Liver (tissue), 9 donors: ENCODE measurements around the gene TPD52L2. TPM values are rescaled to one million over a fixed set of nuclear protein-coding genes. Genes with fewer than 3 reads are reported as not detected.
A peak's percentile ranks its signal among the peaks of the same experiment; 100 is the strongest.

Experiments
- DNase-seq: peaks from one replicate; pipeline ENCODE4 v3.0.0-alpha.2; 2017; ENCODE audit warnings: low spot score
- H3K27ac ChIP-seq, 2 donors: one replicate each; pipeline ENCODE4 v1.7.0; 2013; ENCODE audit warnings: inconsistent platforms in 2 of 2, low read length in 2 of 2, control low read depth in 1 of 2, low read depth in 1 of 2, mild to moderate bottlenecking in 1 of 2
- H3K27me3 ChIP-seq, 4 donors: one replicate each; pipeline versions ENCODE4 v1.6.1 to v1.7.0; 2013; ENCODE audit warnings: low read length in 3 of 4, inconsistent platforms in 1 of 4, mild to moderate bottlenecking in 1 of 4, moderate library complexity in 1 of 4; ENCODE audit not compliant: control insufficient read depth in 4 of 4, insufficient read depth in 4 of 4
- H3K36me3 ChIP-seq, 4 donors: one replicate each; pipeline versions ENCODE4 v1.6.1 to v1.7.0; 2013; ENCODE audit warnings: low read length in 3 of 4, mild to moderate bottlenecking in 3 of 4, low read depth in 1 of 4, moderate library complexity in 1 of 4; ENCODE audit not compliant: control insufficient read depth in 4 of 4, insufficient read depth in 3 of 4
- H3K4me1 ChIP-seq, 4 donors: one replicate each; pipeline versions ENCODE4 v1.6.1 to v1.7.0; 2013; ENCODE audit warnings: low read length in 3 of 4, mild to moderate bottlenecking in 3 of 4, moderate library complexity in 1 of 4; ENCODE audit not compliant: control insufficient read depth in 4 of 4, insufficient read depth in 4 of 4
- H3K4me3 ChIP-seq, 3 donors: one replicate each; pipeline versions ENCODE4 v1.6.1 to v1.7.0; 2013; ENCODE audit warnings: low read length in 3 of 3, control low read depth in 1 of 3, low read depth in 1 of 3, mild to moderate bottlenecking in 1 of 3
- H3K9ac ChIP-seq, 2 donors: one replicate each; pipeline ENCODE4 v1.7.0; 2013; ENCODE audit warnings: low read length in 2 of 2, mild to moderate bottlenecking in 2 of 2, moderate library complexity in 2 of 2, control low read depth in 1 of 2, low read depth in 1 of 2
- H3K9me3 ChIP-seq, 4 donors: one replicate each; pipeline versions ENCODE4 v1.6.1 to v1.7.0; 2013; ENCODE audit warnings: low read length in 3 of 4; ENCODE audit not compliant: control insufficient read depth in 4 of 4
- EGR1 ChIP-seq, 2 donors: IDR thresholded peaks; 2 replicates each; pipeline ENCODE4 v1.6.1; 2016 to 2018; ENCODE audit warnings: antibody characterized with exemption in 2 of 2, low read depth in 2 of 2
- FOXA1 ChIP-seq: IDR thresholded peaks from 2 replicates; pipeline ENCODE4 v1.6.1; 2016; ENCODE audit warnings: antibody characterized with exemption
- FOXA2 ChIP-seq: IDR thresholded peaks from 2 replicates; pipeline ENCODE4 v1.6.1; 2016; ENCODE audit warnings: antibody characterized with exemption
- GABPA ChIP-seq, 2 donors: IDR thresholded peaks in 1 of 2; conservative IDR thresholded peaks in 1 of 2; 2 replicates each; pipeline ENCODE4 v1.6.1; 2016; ENCODE audit warnings: antibody characterized with exemption in 2 of 2, mild to moderate bottlenecking in 1 of 2, moderate library complexity in 1 of 2
- HNF4A ChIP-seq, 2 donors: conservative IDR thresholded peaks; 2 replicates each; pipeline ENCODE4 v1.6.1; 2016; ENCODE audit warnings: antibody characterized with exemption in 2 of 2, mild to moderate bottlenecking in 2 of 2
- HNF4G ChIP-seq: IDR thresholded peaks from 2 replicates; pipeline ENCODE4 v1.6.1; 2016; ENCODE audit warnings: antibody characterized with exemption
- JUND ChIP-seq, 2 donors: IDR thresholded peaks; 2 replicates each; pipeline ENCODE4 v1.6.1; 2016; ENCODE audit warnings: antibody characterized with exemption in 2 of 2
- NR2F2 ChIP-seq: IDR thresholded peaks from 2 replicates; pipeline ENCODE4 v1.6.1; 2016; ENCODE audit warnings: antibody characterized with exemption
- RAD21 ChIP-seq, 2 donors: IDR thresholded peaks; 2 replicates each; pipeline ENCODE4 v1.6.1; 2016; ENCODE audit warnings: antibody characterized with exemption in 2 of 2, mild to moderate bottlenecking in 2 of 2
- RXRA ChIP-seq, 2 donors: IDR thresholded peaks; 2 replicates each; pipeline ENCODE4 v1.6.1; 2017 to 2018; ENCODE audit warnings: antibody characterized with exemption in 2 of 2, mild to moderate bottlenecking in 1 of 2
- SP1 ChIP-seq: IDR thresholded peaks from 2 replicates; pipeline ENCODE4 v1.6.1; 2018; ENCODE audit warnings: antibody characterized with exemption, mild to moderate bottlenecking
- TAF1 ChIP-seq: conservative IDR thresholded peaks from 2 replicates; pipeline ENCODE4 v1.6.1; 2016; ENCODE audit warnings: antibody characterized with exemption, mild to moderate bottlenecking
- YY1 ChIP-seq: IDR thresholded peaks from 2 replicates; pipeline ENCODE4 v1.6.1; 2016; ENCODE audit warnings: antibody characterized with exemption, mild to moderate bottlenecking
- WGBS: extraction: QIAGEN DNeasy Blood & Tissue Kit; methylation state at CpG from one replicate; pipeline ENCODE4 v1.1.7; 2013; 5-methylcytosine and 5-hydroxymethylcytosine counted together
- polyA plus RNA-seq, 2 donors: library from polyadenylated mRNA; stranded (reverse) in 1 of 2; unstranded in 1 of 2; fragments of 200-250 nt in 1 of 2; fragments of >200 nt in 1 of 2; fragmentation: Nextera tagmentation in 1 of 2; extraction: Ambion mirVana in 1 of 2; gene quantifications; one replicate each; pipeline versions ENCODE4 v1.2.1 to v1.2.3, GENCODE V29; 2013 to 2015
- total RNA-seq, 2 donors: library from RNA; depleted of rRNA; stranded (reverse); fragments of >200 nt; gene quantifications; one replicate each; pipeline ENCODE4 v1.2.3, GENCODE V29; 2014
- TF ChIP-seq, protein P1 (sequence below): IDR thresholded peaks from 2 replicates; pipeline ENCODE4 v1.6.1; 2016; ENCODE audit warnings: antibody characterized with exemption
- TF ChIP-seq, protein P2 (sequence below): IDR thresholded peaks from 2 replicates; pipeline ENCODE4 v1.6.1; 2016; ENCODE audit warnings: antibody characterized with exemption
- TF ChIP-seq, protein P3 (sequence below): fragments of 150-350 bp; IDR thresholded peaks from 2 replicates; pipeline ENCODE4 v1.5.1; 2017; ENCODE audit warnings: improper control_type of control experiment, low read depth, low read length; ENCODE audit not compliant: missing input control
- TF ChIP-seq, protein P4 (sequence below): IDR thresholded peaks from 2 replicates; pipeline ENCODE4 v1.6.1; 2016; ENCODE audit warnings: antibody characterized with exemption
- donor health status: healthy.
- donor health status: healthy.
- donor health status: healthy.
- donor health status: healthy.
- donor health status: healthy.

TPD52L2 gene
- total and polyA plus RNA-seq, 4 donors: 12.3 to 33.0 (median 28.2) TPM

DNA sequence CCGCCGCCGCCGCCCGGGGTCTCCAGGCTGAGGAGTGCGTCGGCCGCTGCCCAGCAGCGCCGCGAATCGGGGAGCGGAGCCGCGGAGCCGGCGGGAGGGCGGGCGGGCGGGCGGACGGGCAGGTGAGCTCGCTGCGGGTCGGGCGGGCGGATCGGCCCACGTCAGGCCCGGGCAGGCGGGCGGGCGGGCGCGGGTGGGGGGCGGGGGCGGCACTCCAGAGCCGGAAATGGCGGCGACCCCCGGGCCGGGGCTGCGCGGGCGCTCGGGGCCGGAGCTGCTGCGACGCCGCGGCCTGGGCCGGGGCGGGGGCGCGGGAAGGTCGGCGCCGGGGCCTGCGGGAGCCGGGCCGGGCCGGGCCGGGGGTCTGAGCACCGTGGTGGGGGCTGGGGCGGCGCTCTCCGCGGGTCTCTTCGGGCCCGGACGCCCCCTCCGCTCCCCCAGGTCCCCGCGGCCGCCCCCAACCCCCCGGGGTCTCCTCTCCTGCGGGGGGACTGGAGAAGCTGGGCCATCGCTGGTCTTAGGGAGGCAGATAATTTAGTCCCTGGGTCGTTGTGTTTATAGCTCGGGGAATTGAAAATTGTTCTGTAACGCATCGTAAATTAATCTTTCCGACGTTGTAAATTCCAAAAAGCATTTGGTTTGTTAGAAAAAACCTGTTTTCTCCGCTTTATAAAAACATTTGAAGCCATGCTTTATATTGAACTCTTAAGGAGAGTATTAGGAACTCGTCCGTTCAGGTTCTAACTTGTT lies 30.3 kb downstream of the TPD52L2 start (continued):
- TF ChIP-seq, protein P1, sequence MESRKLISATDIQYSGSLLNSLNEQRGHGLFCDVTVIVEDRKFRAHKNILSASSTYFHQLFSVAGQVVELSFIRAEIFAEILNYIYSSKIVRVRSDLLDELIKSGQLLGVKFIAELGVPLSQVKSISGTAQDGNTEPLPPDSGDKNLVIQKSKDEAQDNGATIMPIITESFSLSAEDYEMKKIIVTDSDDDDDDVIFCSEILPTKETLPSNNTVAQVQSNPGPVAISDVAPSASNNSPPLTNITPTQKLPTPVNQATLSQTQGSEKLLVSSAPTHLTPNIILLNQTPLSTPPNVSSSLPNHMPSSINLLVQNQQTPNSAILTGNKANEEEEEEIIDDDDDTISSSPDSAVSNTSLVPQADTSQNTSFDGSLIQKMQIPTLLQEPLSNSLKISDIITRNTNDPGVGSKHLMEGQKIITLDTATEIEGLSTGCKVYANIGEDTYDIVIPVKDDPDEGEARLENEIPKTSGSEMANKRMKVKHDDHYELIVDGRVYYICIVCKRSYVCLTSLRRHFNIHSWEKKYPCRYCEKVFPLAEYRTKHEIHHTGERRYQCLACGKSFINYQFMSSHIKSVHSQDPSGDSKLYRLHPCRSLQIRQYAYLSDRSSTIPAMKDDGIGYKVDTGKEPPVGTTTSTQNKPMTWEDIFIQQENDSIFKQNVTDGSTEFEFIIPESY: no peak
- TF ChIP-seq NR2F2 (no peak), HNF4G (no peak), HNF4A (conservative IDR thresholded peaks at IDR 0.05) (no peak), RAD21 (IDR thresholded peaks at IDR 0.05) (no peak), FOXA1 (no peak), YY1 (no peak)

DNA sequence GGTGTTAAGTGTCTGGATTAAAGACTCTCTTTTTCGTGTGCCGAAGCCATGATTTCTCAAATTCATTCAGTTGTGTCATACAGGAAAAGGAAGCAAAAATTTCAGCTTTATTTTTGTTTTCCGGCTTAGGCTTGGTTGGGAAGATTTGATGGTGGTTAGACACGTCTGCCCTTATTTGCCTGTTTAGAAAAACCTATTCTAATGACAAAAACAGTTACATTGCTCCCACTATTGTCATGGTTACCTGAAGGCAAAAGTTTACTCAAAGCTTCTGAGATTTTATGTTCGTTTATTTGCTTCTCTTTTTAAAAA lies 30.8 kb downstream of the TPD52L2 start:
- Histone ChIP-seq H3K4me1 (peaks cover 3 to 40% (median 28%) of the 10 kb centered on the region in 4 donors), H3K9me3 (no peaks in the 10 kb centered on the region), H3K4me3 (peak overlapping the region; percentile 31 to 94 (median 90)), H3K9ac (peak overlapping the region; percentile 64 to 93), H3K27me3 (no peaks in the 10 kb centered on the region), H3K36me3 (peaks cover 0 to 7% (median 4%) of the 10 kb centered on the region in 4 donors), H3K27ac (peak overlapping the region; percentile 86 to 87)
- no peak for DNase-seq
- WGBS: under 1% methylated on average over 5 of the region's 5 CpGs
- TF ChIP-seq YY1 (no peak), JUND (IDR thresholded peaks at IDR 0.05) (no peak), NR2F2 (no peak), RAD21 (IDR thresholded peaks at IDR 0.05) (no peak), TAF1 (no peak), RXRA (IDR thresholded peaks at IDR 0.05) (no peak), FOXA2 (no peak), FOXA1 (no peak)
- TF ChIP-seq, protein P1: no peak
- TF ChIP-seq, protein P2, sequence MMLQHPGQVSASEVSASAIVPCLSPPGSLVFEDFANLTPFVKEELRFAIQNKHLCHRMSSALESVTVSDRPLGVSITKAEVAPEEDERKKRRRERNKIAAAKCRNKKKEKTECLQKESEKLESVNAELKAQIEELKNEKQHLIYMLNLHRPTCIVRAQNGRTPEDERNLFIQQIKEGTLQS: no peak

DNA sequence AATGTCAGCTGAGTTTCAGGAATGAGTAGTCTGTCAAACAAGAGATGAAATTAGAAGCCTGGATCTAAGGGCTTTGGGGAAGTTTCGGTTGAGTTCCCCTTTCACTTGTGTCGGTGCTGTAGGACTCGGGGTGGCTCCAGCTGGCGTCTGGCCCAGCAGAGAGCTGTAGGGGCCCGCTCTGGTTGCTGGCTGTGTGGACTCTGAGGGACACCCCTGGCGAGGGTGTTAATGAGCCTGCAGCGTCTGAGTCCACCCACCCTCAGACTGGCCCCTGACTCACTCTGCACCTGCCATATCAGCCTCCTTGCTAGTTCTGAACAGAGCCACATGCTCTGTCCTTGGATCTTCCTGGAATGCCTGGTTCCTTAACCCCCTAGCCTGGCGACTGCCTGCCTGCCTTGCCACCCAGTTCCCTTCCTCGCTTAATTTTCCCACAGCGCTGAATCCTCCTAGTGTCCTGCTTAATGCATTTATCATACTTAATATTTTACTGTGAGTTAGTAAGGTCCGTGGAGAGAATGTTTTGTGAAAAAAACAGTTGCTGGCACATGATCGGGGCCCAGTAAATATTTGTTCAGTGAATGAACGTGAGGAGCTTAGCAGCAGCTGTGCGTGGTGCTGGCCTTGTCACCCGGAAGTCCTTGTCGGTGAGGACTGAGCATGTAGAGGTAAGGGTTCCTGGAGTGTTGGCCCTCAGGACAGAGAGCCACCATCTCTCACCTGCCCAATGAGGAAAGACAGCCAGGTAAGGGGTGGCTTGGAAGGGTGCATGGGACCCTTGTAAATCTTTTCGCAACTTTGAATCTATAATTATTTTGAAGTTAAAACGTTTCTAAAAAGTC lies 31.4 kb downstream of the TPD52L2 start:
- Histone ChIP-seq H3K4me3 (peak overlapping the region; percentile 31 to 94 (median 90)), H3K4me1 (peaks cover 3 to 46% (median 28%) of the 10 kb centered on the region in 4 donors), H3K27me3 (no peaks in the 10 kb centered on the region), H3K9ac (peak overlapping the region; percentile 64 to 93), H3K27ac (peak overlapping the region; percentile 86 to 87), H3K9me3 (no peaks in the 10 kb centered on the region), H3K36me3 (peaks cover 0 to 2% (median 0%) of the 10 kb centered on the region in 4 donors)
- WGBS: 6% methylated on average over 18 of the region's 18 CpGs
- peak; percentile 56 for DNase-seq
- TF ChIP-seq NR2F2 (peak; percentile 45), RXRA (IDR thresholded peaks at IDR 0.05) (peak in 1 of 2 donors; percentile 74), EGR1 (IDR thresholded peaks at IDR 0.05; ENCODE audit: low read depth in 2 of 2) (no peak), FOXA2 (peak; percentile 68), RAD21 (IDR thresholded peaks at IDR 0.05) (no peak), SP1 (peak; percentile 34), YY1 (no peak), GABPA (IDR thresholded peaks at IDR 0.05 in 1 of 2, conservative IDR thresholded peaks at IDR 0.05 in 1 of 2) (peak in 1 of 2 donors; percentile 77), HNF4A (conservative IDR thresholded peaks at IDR 0.05) (peak; percentile 43)
- TF ChIP-seq, protein P3, sequence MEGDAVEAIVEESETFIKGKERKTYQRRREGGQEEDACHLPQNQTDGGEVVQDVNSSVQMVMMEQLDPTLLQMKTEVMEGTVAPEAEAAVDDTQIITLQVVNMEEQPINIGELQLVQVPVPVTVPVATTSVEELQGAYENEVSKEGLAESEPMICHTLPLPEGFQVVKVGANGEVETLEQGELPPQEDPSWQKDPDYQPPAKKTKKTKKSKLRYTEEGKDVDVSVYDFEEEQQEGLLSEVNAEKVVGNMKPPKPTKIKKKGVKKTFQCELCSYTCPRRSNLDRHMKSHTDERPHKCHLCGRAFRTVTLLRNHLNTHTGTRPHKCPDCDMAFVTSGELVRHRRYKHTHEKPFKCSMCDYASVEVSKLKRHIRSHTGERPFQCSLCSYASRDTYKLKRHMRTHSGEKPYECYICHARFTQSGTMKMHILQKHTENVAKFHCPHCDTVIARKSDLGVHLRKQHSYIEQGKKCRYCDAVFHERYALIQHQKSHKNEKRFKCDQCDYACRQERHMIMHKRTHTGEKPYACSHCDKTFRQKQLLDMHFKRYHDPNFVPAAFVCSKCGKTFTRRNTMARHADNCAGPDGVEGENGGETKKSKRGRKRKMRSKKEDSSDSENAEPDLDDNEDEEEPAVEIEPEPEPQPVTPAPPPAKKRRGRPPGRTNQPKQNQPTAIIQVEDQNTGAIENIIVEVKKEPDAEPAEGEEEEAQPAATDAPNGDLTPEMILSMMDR: no peak
- TF ChIP-seq, protein P4, sequence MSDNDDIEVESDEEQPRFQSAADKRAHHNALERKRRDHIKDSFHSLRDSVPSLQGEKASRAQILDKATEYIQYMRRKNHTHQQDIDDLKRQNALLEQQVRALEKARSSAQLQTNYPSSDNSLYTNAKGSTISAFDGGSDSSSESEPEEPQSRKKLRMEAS: peak; percentile 84
